ENCODE measurements around the gene GRWD1. TPM values are rescaled to one million over a fixed set of nuclear protein-coding genes. Genes with fewer than 3 reads are reported as not detected.
A peak's percentile ranks its signal among the peaks of the same experiment; 100 is the strongest.

The GRWD1 gene
- polyA plus RNA-seq (2013, experiment 1 of 2) = 35.4 TPM
- polyA plus RNA-seq (2013, experiment 2 of 2) = 37.3 TPM

GRCh38 chr19:48445606-48446481 lies at the start of gene GRWD1:
GRWD1 (plus strand) TSS chr19:48445983; CDS start chr19:48446006, 23 bp downstream.
- Histone ChIP-seq H3K23ac (ENCODE audit: low read length) (no peak within 1 kb of the TSS), H3K36me3 (ENCODE audit: control insufficient read depth, insufficient read depth, low read length) (peaks cover 8% of the 10 kb centered on the region), H3K9ac (ENCODE audit: low read length) (peak within 1 kb of the TSS; percentile 88), H2BK120ac (ENCODE audit: low read depth, low read length) (no peak within 1 kb of the TSS), H2BK15ac (replicated peaks; ENCODE audit: low read depth) (no peak within 1 kb of the TSS), H2BK5ac (ENCODE audit: low read length) (no peak within 1 kb of the TSS), H3K79me1 (ENCODE audit: low read length) (peaks cover 8% of the 10 kb centered on the region), H3K4me3 (ENCODE audit: low read length) (peak within 1 kb of the TSS; percentile 97), H3K27me3 (ENCODE audit: insufficient read depth, low read length, poor library complexity) (no peaks in the 10 kb centered on the region), H3K27ac (ENCODE audit: low read depth, low read length) (peak within 1 kb of the TSS; percentile 7), H3K56ac (ENCODE audit: low read length) (peak within 1 kb of the TSS; percentile 91), H4K5ac (ENCODE audit: low read length) (no peak within 1 kb of the TSS), H3K4ac (ENCODE audit: low read depth, low read length) (peak within 1 kb of the TSS; percentile 43), H3K79me2 (ENCODE audit: control insufficient read depth, insufficient read depth, low read length) (peaks cover 7% of the 10 kb centered on the region), H3K18ac (ENCODE audit: low read length) (peak within 1 kb of the TSS; percentile 70), H3K4me2 (ENCODE audit: low read length) (peak within 1 kb of the TSS; percentile 55), H4K8ac (ENCODE audit: low read depth, low read length) (peak within 1 kb of the TSS; percentile 88), H3K4me1 (ENCODE audit: control insufficient read depth, low read depth, low read length) (peaks cover 8% of the 10 kb centered on the region), H2AK5ac (ENCODE audit: low read length) (no peak within 1 kb of the TSS)
- no CpG with 5 or more reads among the region's 61 CpGs for WGBS (ENCODE audit: extremely low coverage, insufficient coverage, low lambda C conversion rate)
- DNase-seq = peak; percentile 99

- peaks cover under 1% of the 10 kb centered on the region for H3K79me2 ChIP-seq (ENCODE audit: control insufficient read depth, insufficient read depth, low read length)
- no peaks in the 10 kb centered on the region for H3K79me1 ChIP-seq (ENCODE audit: low read length)
- no peak overlapping the region for H2BK120ac ChIP-seq (ENCODE audit: low read depth, low read length)
- H3K9ac ChIP-seq (ENCODE audit: low read length) = no peak overlapping the region
- no peak overlapping the region for H2BK15ac ChIP-seq (replicated peaks; ENCODE audit: low read depth)
- no peak overlapping the region for H4K8ac ChIP-seq (ENCODE audit: low read depth, low read length)
- H2BK5ac ChIP-seq (ENCODE audit: low read length) = no peak overlapping the region
- no CpG with 5 or more reads among the region's 24 CpGs for WGBS (ENCODE audit: extremely low coverage, insufficient coverage, low lambda C conversion rate)
- H3K4me2 ChIP-seq (ENCODE audit: low read length) = no peak overlapping the region
- H3K27me3 ChIP-seq (ENCODE audit: insufficient read depth, low read length, poor library complexity) = peaks cover 15% of the 10 kb centered on the region
- no peak overlapping the region for H4K5ac ChIP-seq (ENCODE audit: low read length)
- peaks cover 5% of the 10 kb centered on the region for H3K4me1 ChIP-seq (ENCODE audit: control insufficient read depth, low read depth, low read length)
- no peaks in the 10 kb centered on the region for H3K36me3 ChIP-seq (ENCODE audit: control insufficient read depth, insufficient read depth, low read length)
- no peak overlapping the region for H3K4me3 ChIP-seq (ENCODE audit: low read length)
- H2AK5ac ChIP-seq (ENCODE audit: low read length) = no peak overlapping the region
- H3K4ac ChIP-seq (ENCODE audit: low read depth, low read length) = no peak overlapping the region
- no peak overlapping the region for H3K18ac ChIP-seq (ENCODE audit: low read length)
- no peak overlapping the region for H3K56ac ChIP-seq (ENCODE audit: low read length)
- H3K23ac ChIP-seq (ENCODE audit: low read length) = no peak overlapping the region
- H3K27ac ChIP-seq (ENCODE audit: low read depth, low read length) = no peak overlapping the region
- no peak for DNase-seq
Observed at GRCh38 chr19:48396016-48396823, 49.6 kb upstream of the GRWD1 start.

GRCh38 chr19:48396824-48397176 lies 49.0 kb upstream of the GRWD1 start:
- Histone ChIP-seq H2BK120ac (ENCODE audit: low read depth, low read length) (no peak overlapping the region), H3K4ac (ENCODE audit: low read depth, low read length) (no peak overlapping the region), H3K27ac (ENCODE audit: low read depth, low read length) (no peak overlapping the region), H3K27me3 (ENCODE audit: insufficient read depth, low read length, poor library complexity) (peaks cover 15% of the 10 kb centered on the region), H4K5ac (ENCODE audit: low read length) (no peak overlapping the region), H4K8ac (ENCODE audit: low read depth, low read length) (no peak overlapping the region), H2AK5ac (ENCODE audit: low read length) (no peak overlapping the region), H3K9ac (ENCODE audit: low read length) (no peak overlapping the region), H3K56ac (ENCODE audit: low read length) (no peak overlapping the region), H3K79me2 (ENCODE audit: control insufficient read depth, insufficient read depth, low read length) (no peaks in the 10 kb centered on the region), H3K18ac (ENCODE audit: low read length) (no peak overlapping the region), H3K4me1 (ENCODE audit: control insufficient read depth, low read depth, low read length) (peaks cover 5% of the 10 kb centered on the region), H3K36me3 (ENCODE audit: control insufficient read depth, insufficient read depth, low read length) (no peaks in the 10 kb centered on the region), H3K4me2 (ENCODE audit: low read length) (no peak overlapping the region), H3K79me1 (ENCODE audit: low read length) (no peaks in the 10 kb centered on the region), H3K23ac (ENCODE audit: low read length) (no peak overlapping the region), H3K4me3 (ENCODE audit: low read length) (no peak overlapping the region), H2BK15ac (replicated peaks; ENCODE audit: low read depth) (no peak overlapping the region), H2BK5ac (ENCODE audit: low read length) (no peak overlapping the region)
- WGBS (ENCODE audit: extremely low coverage, insufficient coverage, low lambda C conversion rate) = no CpG with 5 or more reads among the region's 2 CpGs
- no peak for DNase-seq

DNA sequence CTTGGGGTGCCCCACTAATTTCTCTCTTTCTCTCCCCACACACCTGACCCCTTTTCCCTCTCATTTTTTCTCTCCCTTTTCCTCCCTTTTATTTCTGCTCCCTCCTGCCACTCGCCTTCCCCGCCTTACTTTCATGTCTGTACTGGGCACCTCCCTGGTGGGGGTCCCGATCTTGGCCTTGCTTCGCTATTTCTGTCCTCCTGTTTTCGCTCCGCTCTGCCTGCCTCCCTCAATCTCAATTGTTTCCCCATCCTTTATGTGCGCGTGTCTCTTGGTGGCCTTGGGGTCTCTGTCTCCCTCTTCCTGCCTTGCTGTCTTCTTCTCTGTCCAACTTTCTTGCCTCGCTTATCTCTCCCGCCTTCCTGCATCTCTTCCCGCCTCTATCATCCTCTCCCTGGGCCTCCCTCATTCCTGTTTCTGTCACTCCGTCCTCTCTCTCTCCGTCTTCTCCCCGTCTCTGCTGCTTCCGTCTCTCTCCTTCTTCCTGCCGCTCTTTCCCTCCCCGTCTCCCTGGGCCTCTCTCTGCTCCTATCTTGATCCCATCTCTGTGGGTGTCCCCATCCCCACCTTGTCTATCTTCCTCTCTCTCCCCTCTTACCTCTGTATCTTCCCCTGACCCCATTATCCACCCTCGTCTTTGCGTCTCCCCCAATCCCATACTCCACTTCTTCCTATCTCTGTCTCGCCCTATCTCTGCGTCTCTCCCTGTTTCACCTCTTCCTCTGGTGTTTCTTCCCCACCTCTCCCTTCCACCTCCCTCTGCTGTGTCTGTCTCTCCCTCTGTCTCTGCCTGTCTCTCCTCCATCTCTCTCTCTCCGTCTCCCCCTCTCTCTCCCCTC lies 48.3 kb upstream of the GRWD1 start:
- H2BK5ac ChIP-seq (ENCODE audit: low read length) = no peak overlapping the region
- no peak overlapping the region for H2AK5ac ChIP-seq (ENCODE audit: low read length)
- no peaks in the 10 kb centered on the region for H3K36me3 ChIP-seq (ENCODE audit: control insufficient read depth, insufficient read depth, low read length)
- H2BK15ac ChIP-seq (replicated peaks; ENCODE audit: low read depth) = no peak overlapping the region
- WGBS (ENCODE audit: extremely low coverage, insufficient coverage, low lambda C conversion rate) = no CpG with 5 or more reads among the region's 22 CpGs
- no peak overlapping the region for H3K18ac ChIP-seq (ENCODE audit: low read length)
- peak overlapping the region; percentile 35 for H3K4me3 ChIP-seq (ENCODE audit: low read length)
- peak overlapping the region; percentile 64 for H3K4me2 ChIP-seq (ENCODE audit: low read length)
- no peaks in the 10 kb centered on the region for H3K79me1 ChIP-seq (ENCODE audit: low read length)
- no peak overlapping the region for H3K4ac ChIP-seq (ENCODE audit: low read depth, low read length)
- no peak overlapping the region for H4K8ac ChIP-seq (ENCODE audit: low read depth, low read length)
- peaks cover 15% of the 10 kb centered on the region for H3K27me3 ChIP-seq (ENCODE audit: insufficient read depth, low read length, poor library complexity)
- H3K23ac ChIP-seq (ENCODE audit: low read length) = no peak overlapping the region
- H4K5ac ChIP-seq (ENCODE audit: low read length) = no peak overlapping the region
- no peak overlapping the region for H2BK120ac ChIP-seq (ENCODE audit: low read depth, low read length)
- H3K27ac ChIP-seq (ENCODE audit: low read depth, low read length) = no peak overlapping the region
- H3K4me1 ChIP-seq (ENCODE audit: control insufficient read depth, low read depth, low read length) = peaks cover 5% of the 10 kb centered on the region
- no peaks in the 10 kb centered on the region for H3K79me2 ChIP-seq (ENCODE audit: control insufficient read depth, insufficient read depth, low read length)
- peak overlapping the region; percentile 78 for H3K9ac ChIP-seq (ENCODE audit: low read length)
- DNase-seq = no peak
- peak overlapping the region; percentile 84 for H3K56ac ChIP-seq (ENCODE audit: low read length)

- Histone ChIP-seq H3K79me2 (ENCODE audit: control insufficient read depth, insufficient read depth, low read length) (no peaks in the 10 kb centered on the region), H2BK15ac (replicated peaks; ENCODE audit: low read depth) (no peak overlapping the region), H3K36me3 (ENCODE audit: control insufficient read depth, insufficient read depth, low read length) (no peaks in the 10 kb centered on the region), H3K4me3 (ENCODE audit: low read length) (peak overlapping the region; percentile 35), H3K4me2 (ENCODE audit: low read length) (peak overlapping the region; percentile 64), H3K4ac (ENCODE audit: low read depth, low read length) (peak overlapping the region; percentile 49), H2BK5ac (ENCODE audit: low read length) (no peak overlapping the region), H3K56ac (ENCODE audit: low read length) (peak overlapping the region; percentile 84), H4K5ac (ENCODE audit: low read length) (no peak overlapping the region), H2BK120ac (ENCODE audit: low read depth, low read length) (no peak overlapping the region), H3K79me1 (ENCODE audit: low read length) (no peaks in the 10 kb centered on the region), H3K18ac (ENCODE audit: low read length) (peak overlapping the region; percentile 53), H4K8ac (ENCODE audit: low read depth, low read length) (no peak overlapping the region), H3K4me1 (ENCODE audit: control insufficient read depth, low read depth, low read length) (peaks cover 5% of the 10 kb centered on the region), H3K27ac (ENCODE audit: low read depth, low read length) (no peak overlapping the region), H2AK5ac (ENCODE audit: low read length) (no peak overlapping the region), H3K9ac (ENCODE audit: low read length) (peak overlapping the region; percentile 78), H3K27me3 (ENCODE audit: insufficient read depth, low read length, poor library complexity) (peaks cover 15% of the 10 kb centered on the region), H3K23ac (ENCODE audit: low read length) (no peak overlapping the region)
- WGBS (ENCODE audit: extremely low coverage, insufficient coverage, low lambda C conversion rate) = no CpG with 5 or more reads among the region's 17 CpGs
- peak; percentile 34 for DNase-seq
Observed at GRCh38 chr19:48398102-48398374, 47.7 kb upstream of the GRWD1 start.

All from mesendoderm (in vitro differentiated cells).